ENCODE results near the gene SF3B2. TPM values are rescaled to one million over a fixed set of nuclear protein-coding genes. Genes with fewer than 3 reads are reported as not detected.

Gene SF3B2
- total and polyA plus RNA-seq, 9 of the 15 experiments (the other 6 are each of a cell fraction or from before 2014, with no cell fraction given), result 58.3 to 248 (median 157) TPM

- BruUV-seq (replicated peaks), result TSS peak; percentile 37
- Histone ChIP-seq H3K4me3 (no peak overlapping the region), H3K9ac (ENCODE audit: insufficient read depth in 1 of 2, low read depth in 2 of 2, low read length in 2 of 2) (peak overlapping the region in 1 of 2 experiments; percentile 29; a peak in 1 of 4 replicates), H3K9me3 (replicated peaks; ENCODE audit: control insufficient read depth, insufficient read depth, low read depth, low read length) (no peaks in the 10 kb centered on the region), H3K27me3 (ENCODE audit: control insufficient read depth in 2 of 2, insufficient read depth in 2 of 2, low read length in 2 of 2) (no peaks in the 10 kb centered on the region), H3K36me3 (ENCODE audit: control insufficient read depth, insufficient read depth, low read length) (peaks cover 68% of the 10 kb centered on the region), H2AFZ (ENCODE audit: low read depth, low read length) (no peak overlapping the region), H3K4me1 (replicated peaks in 1 of 2; ENCODE audit: control insufficient read depth in 2 of 2, insufficient read depth in 2 of 2, low read length in 2 of 2) (peaks cover 19 to 31% of the 10 kb centered on the region in 2 experiments), H3K79me2 (ENCODE audit: control insufficient read depth, insufficient read depth, low read length) (peaks cover 33% of the 10 kb centered on the region), H3K27ac (ENCODE audit: extremely low read depth, low read depth, low read length) (peak overlapping the region; percentile 64; the same call in 2 of the 3 replicates), H3K9me1 (ENCODE audit: control insufficient read depth, insufficient read depth, low read length) (no peaks in the 10 kb centered on the region), H4K20me1 (replicated peaks; ENCODE audit: control insufficient read depth, insufficient read depth, low read length) (peaks cover 4% of the 10 kb centered on the region; the same call in 1 of the 2 replicates), H3K4me2 (ENCODE audit: insufficient read depth, low read length) (no peak overlapping the region)
- CTCF ChIA-PET (ENCODE audit: low intra/inter-chr PET ratio), result interaction anchor here (1.2 kb wide), 2 partner anchors 67 to 80 kb away, joined by 3 to 4 read pairs; no protein-coding TSS in a partner anchor
- POLR2A ChIA-PET, result interaction anchor here (0.6 to 5.5 kb wide), 7 partner anchors 9 to 1192 kb away, joined by 3 to 47 read pairs (median 8); partner anchors contain the start of gene SF3B2
- 64% methylated on average over 16 of the region's 17 CpGs for WGBS (ENCODE audit: insufficient coverage, low coverage, missing lambda C conversion rate)
- peak; percentile 75 for ATAC-seq
- FAIRE-seq, result peak; percentile 67
- intact Hi-C loops (cut with micrococcal nuclease) (loop anchor here (5.0 kb wide), 1 partner anchor 66 kb away; the partner anchor contains the start of genes BANF1 and EIF1AD), in situ Hi-C loops (cut with MboI) (no loop called here)
- DNase-seq (ENCODE audit: extremely low read depth in 1 of 4, low spot score in 3 of 4), result peak; percentile 68 to 82 (median 74)
- TF ChIP-seq MYC (IDR thresholded peaks at IDR 0.05; ENCODE audit: low read depth, low read length) (0 out of 2 replicates have a peak, but pooled peaks have one; percentile 18), MYC (CRISPR knock-in tag; IDR thresholded peaks at IDR 0.05; ENCODE audit: borderline replicate concordance, low read depth) (no peak), CTCFL (IDR thresholded peaks at IDR 0.05; ENCODE audit: borderline replicate concordance, insufficient read depth, low read depth, low read length, poor library complexity, severe bottlenecking) (peak; percentile 90), ZNF584 (CRISPR knock-in tag; IDR thresholded peaks at IDR 0.05; ENCODE audit: low read depth) (no peak), ZBTB7A (IDR thresholded peaks at IDR 0.05; ENCODE audit: borderline replicate concordance, control insufficient read depth, low read depth, low read length) (peak; percentile 51; the same call in 1 of the 2 replicates), REST (IDR thresholded peaks at IDR 0.05; ENCODE audit: borderline replicate concordance) (peak; percentile 32; the same call in 1 of the 2 replicates), REST (CRISPR knock-in tag; IDR thresholded peaks at IDR 0.05; ENCODE audit: low read depth) (no peak)
- TF ChIP-seq, protein P1, sequence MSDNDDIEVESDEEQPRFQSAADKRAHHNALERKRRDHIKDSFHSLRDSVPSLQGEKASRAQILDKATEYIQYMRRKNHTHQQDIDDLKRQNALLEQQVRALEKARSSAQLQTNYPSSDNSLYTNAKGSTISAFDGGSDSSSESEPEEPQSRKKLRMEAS (CRISPR knock-in tag; IDR thresholded peaks at IDR 0.05), result peak; percentile 51; the same call in 1 of the 2 replicates
Observed at GRCh38 chr11:66068154-66068821, 16.1 kb downstream of the SF3B2 start.

Data from K562 (cell line).